RWPE2 (cell line): ENCODE results near the gene PINK1.

ENCODE experiments used
- ATAC-seq: fragments of 200-7000 bp; cut with Tn5 transposase; 3 replicates; pipeline ENCODE4 v1.9.1; 2021; ENCODE audit warnings: low read depth
- DNase-seq: peaks from one replicate; pipeline ENCODE4 v3.0.0-alpha.2; 2020; ENCODE audit warnings: low spot score
- H3K27ac ChIP-seq: fragments of 450-650 bp; 2 replicates; pipeline ENCODE4 v1.5.1; 2017; ENCODE audit warnings: mild to moderate bottlenecking; ENCODE audit not compliant: poor library complexity, severe bottlenecking
- H3K27me3 ChIP-seq: fragments of 250-450 bp; sonication (Bioruptor Pico); 2 replicates; pipeline ENCODE4 v1.5.1; 2021; ENCODE audit warnings: mild to moderate bottlenecking, moderate library complexity; ENCODE audit not compliant: insufficient read depth, poor library complexity, severe bottlenecking
- H3K36me3 ChIP-seq: fragments of 250-450 bp; sonication (Bioruptor Pico); 2 replicates; pipeline ENCODE4 v1.5.1; 2020; ENCODE audit warnings: low read depth, mild to moderate bottlenecking, moderate library complexity
- H3K4me1 ChIP-seq: fragments of 250-450 bp; sonication (Bioruptor Pico); 2 replicates; pipeline ENCODE4 v1.5.1; 2021; ENCODE audit warnings: mild to moderate bottlenecking, moderate library complexity; ENCODE audit not compliant: insufficient read depth, poor library complexity, severe bottlenecking
- H3K4me3 ChIP-seq: fragments of 250-450 bp; sonication (Bioruptor Pico); 2 replicates; pipeline ENCODE4 v1.5.1; 2021; ENCODE audit warnings: mild to moderate bottlenecking, moderate library complexity; ENCODE audit not compliant: severe bottlenecking
- H3K9me3 ChIP-seq: fragments of 250-450 bp; sonication (Bioruptor Pico); 2 replicates; pipeline ENCODE4 v1.5.1; 2021; ENCODE audit warnings: mild to moderate bottlenecking, moderate library complexity; ENCODE audit not compliant: severe bottlenecking
- TF ChIP-seq, protein P1 (sequence below): fragments of 450-650 bp; IDR thresholded peaks from one replicate; pipeline ENCODE4 v1.5.1; 2017; ENCODE audit warnings: mild to moderate bottlenecking, moderate library complexity; ENCODE audit not compliant: poor library complexity, severe bottlenecking

PINK1 gene

GRCh38 chr1:20662110-20662475 is 28.8 kb downstream of the PINK1 start:
- Histone ChIP-seq H3K4me3 (peak overlapping the region; percentile 58), H3K36me3 (peaks cover 32% of the 10 kb centered on the region), H3K9me3 (no peaks in the 10 kb centered on the region), H3K27ac (peak overlapping the region; percentile 46), H3K27me3 (no peaks in the 10 kb centered on the region), H3K4me1 (peaks cover 7% of the 10 kb centered on the region)
- TF ChIP-seq, protein P1, sequence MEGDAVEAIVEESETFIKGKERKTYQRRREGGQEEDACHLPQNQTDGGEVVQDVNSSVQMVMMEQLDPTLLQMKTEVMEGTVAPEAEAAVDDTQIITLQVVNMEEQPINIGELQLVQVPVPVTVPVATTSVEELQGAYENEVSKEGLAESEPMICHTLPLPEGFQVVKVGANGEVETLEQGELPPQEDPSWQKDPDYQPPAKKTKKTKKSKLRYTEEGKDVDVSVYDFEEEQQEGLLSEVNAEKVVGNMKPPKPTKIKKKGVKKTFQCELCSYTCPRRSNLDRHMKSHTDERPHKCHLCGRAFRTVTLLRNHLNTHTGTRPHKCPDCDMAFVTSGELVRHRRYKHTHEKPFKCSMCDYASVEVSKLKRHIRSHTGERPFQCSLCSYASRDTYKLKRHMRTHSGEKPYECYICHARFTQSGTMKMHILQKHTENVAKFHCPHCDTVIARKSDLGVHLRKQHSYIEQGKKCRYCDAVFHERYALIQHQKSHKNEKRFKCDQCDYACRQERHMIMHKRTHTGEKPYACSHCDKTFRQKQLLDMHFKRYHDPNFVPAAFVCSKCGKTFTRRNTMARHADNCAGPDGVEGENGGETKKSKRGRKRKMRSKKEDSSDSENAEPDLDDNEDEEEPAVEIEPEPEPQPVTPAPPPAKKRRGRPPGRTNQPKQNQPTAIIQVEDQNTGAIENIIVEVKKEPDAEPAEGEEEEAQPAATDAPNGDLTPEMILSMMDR: no peak
- no peak for ATAC-seq
- DNase-seq: no peak

DNA sequence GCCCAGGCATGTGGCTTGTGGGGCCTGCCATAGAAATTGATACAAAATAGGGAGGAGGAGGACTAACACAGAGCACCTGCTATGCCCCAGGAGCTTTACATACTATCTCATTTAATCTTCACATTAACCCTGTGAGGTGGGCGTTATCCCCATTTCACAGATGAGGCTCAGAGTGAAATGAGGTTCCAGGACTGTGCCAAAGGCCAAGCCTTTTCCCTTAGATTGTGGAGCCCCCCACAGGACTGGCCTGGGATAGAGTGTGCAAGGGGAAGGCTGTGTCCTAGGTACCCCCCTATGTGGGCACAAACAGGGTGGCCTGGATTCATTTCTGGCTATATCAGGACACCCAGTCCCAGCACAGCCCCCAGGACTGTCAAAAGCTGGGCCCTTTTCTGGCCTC is 30.1 kb downstream of the PINK1 start:
- no peaks in the 10 kb centered on the region for H3K9me3 ChIP-seq
- H3K27ac ChIP-seq: no peak overlapping the region
- peaks cover 7% of the 10 kb centered on the region for H3K4me1 ChIP-seq
- peaks cover 19% of the 10 kb centered on the region for H3K36me3 ChIP-seq
- H3K27me3 ChIP-seq: no peaks in the 10 kb centered on the region
- no peak for DNase-seq
- TF ChIP-seq, protein P1: no peak
- H3K4me3 ChIP-seq: no peak overlapping the region
- no peak for ATAC-seq

- no peaks in the 10 kb centered on the region for H3K27me3 ChIP-seq
- H3K4me3 ChIP-seq: no peak overlapping the region
Observed at GRCh38 chr1:20663969-20664715, 30.9 kb downstream of the PINK1 start.

DNA sequence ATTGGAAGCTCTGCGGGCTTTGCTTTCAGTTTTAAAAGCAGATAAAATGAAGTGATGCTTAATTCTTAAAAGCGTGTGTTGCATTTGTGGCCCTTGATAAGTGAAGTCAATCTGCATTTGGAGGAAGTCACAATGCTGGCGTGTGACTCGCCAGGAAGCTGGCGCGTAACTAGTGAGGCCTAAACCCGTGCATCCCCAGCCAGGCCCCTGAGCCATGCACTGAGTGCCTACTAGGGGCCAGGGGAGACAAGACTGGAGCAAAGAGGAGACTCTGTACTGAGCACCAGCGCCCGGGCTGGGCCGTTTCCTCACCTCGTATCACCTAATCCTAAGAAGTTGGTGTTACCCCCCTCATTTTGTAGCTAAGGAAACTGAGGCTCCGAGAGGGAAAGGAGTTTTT is 32.5 kb downstream of the PINK1 start:
- TF ChIP-seq, protein P1: no peak
- DNase-seq: no peak
- Histone ChIP-seq H3K36me3 (no peaks in the 10 kb centered on the region), H3K9me3 (no peaks in the 10 kb centered on the region), H3K4me1 (no peaks in the 10 kb centered on the region), H3K27me3 (no peaks in the 10 kb centered on the region), H3K27ac (no peak overlapping the region), H3K4me3 (no peak overlapping the region)
- ATAC-seq: no peak

More at GRCh38 chr1:20663969-20664715, 30.9 kb downstream of the PINK1 start:
- TF ChIP-seq, protein P1: no peak
- DNase-seq (no peak), ATAC-seq (no peak)
- H3K27ac ChIP-seq: no peak overlapping the region
- no peaks in the 10 kb centered on the region for H3K9me3 ChIP-seq
- peaks cover 7% of the 10 kb centered on the region for H3K4me1 ChIP-seq
- H3K36me3 ChIP-seq: peaks cover 11% of the 10 kb centered on the region

DNA sequence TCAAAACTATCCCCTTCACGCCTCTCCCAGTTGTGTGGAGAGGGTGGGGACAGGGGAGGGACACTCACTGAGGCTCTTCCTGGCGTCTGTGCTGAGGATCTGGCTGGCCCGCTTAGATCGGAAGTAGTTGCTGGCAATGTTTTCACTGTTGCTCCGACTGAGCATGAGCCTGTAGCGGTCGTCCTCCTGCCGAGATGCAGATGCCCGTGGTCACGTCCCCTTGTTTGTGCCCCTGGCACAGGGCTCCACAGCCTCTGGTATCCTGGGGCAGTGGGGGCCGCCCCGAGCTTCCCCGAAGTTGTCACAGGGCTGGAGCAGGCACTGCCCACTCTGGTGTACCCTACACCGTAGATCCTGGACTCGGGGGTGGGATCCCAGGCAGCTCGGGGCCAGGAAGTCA is 32.9 kb downstream of the PINK1 start:
- DNase-seq: no peak
- ATAC-seq: no peak
- H3K9me3 ChIP-seq: no peaks in the 10 kb centered on the region

More for the DNA sequence above, 32.9 kb downstream of the PINK1 start:
- Histone ChIP-seq H3K4me1 (no peaks in the 10 kb centered on the region), H3K36me3 (no peaks in the 10 kb centered on the region), H3K4me3 (no peak overlapping the region), H3K27ac (no peak overlapping the region), H3K27me3 (no peaks in the 10 kb centered on the region)
- TF ChIP-seq, protein P1: no peak
